ENCODE results near the gene ST6GAL1. TPM values are rescaled to one million over a fixed set of nuclear protein-coding genes. Genes with fewer than 3 reads are reported as not detected.
A peak's percentile ranks its signal among the peaks of the same experiment; 100 is the strongest.

The ST6GAL1 gene
- total and polyA plus RNA-seq, 4 experiments from 2014 or later, result 165 to 232 (median 197) TPM

- no peak for DNase-seq
- intact Hi-C loops (cut with micrococcal nuclease), result loop anchor here (5.0 kb wide), 2 partner anchors 35 to 110 kb away; partner anchors contain the start of gene ST6GAL1
- Mint-ChIP-seq H3K9me3 (peaks cover 0 to 4% (median 0%) of the 10 kb centered on the region in 8 donors), H3K27ac (peak overlapping the region; percentile 90 to 97 (median 94)), H3K36me3 (peaks cover 79 to 85% of the 10 kb centered on the region in 2 donors), H3K4me1 (peaks cover 64 to 92% (median 84%) of the 10 kb centered on the region in 4 donors), H3K4me3 (peak overlapping the region; percentile 11 to 82 (median 72)), H3K27me3 (no peaks in the 10 kb centered on the region)
- Histone ChIP-seq H3K9me3 (ENCODE audit: control insufficient read depth in 1 of 2, low read length in 2 of 2) (no peaks in the 10 kb centered on the region), H3K4me1 (ENCODE audit: insufficient read depth, low read length) (peaks cover 94% of the 10 kb centered on the region), H3K4me3 (ENCODE audit: low read length in 2 of 2) (no peak overlapping the region), H3K27me3 (ENCODE audit: insufficient read depth, low read length) (no peaks in the 10 kb centered on the region), H3K36me3 (ENCODE audit: insufficient read depth, low read length) (peaks cover 39% of the 10 kb centered on the region), H3K27ac (ENCODE audit: low read depth, low read length) (peak overlapping the region; percentile 59)
- POLR2A ChIA-PET (ENCODE audit: partially characterized antibody), result interaction anchor here (1.0 to 10.4 kb wide), 6 partner anchors 13 to 259 kb away, joined by 3 to 176 read pairs (median 8); partner anchors contain the start of genes EIF4A2 and RPL39L
- CTCF ChIA-PET (ENCODE audit: partially characterized antibody), result interaction anchor here (1.4 to 1.8 kb wide), 3 partner anchors 16 to 193 kb away, joined by 5 to 7 read pairs (median 7); no protein-coding TSS in a partner anchor
Measured at GRCh38 chr3:187042346-187042745, 112.0 kb downstream of the ST6GAL1 start.

GRCh38 chr3:187042874-187043458, 112.6 kb downstream of the ST6GAL1 start:
- Mint-ChIP-seq H3K36me3 (peaks cover 82 to 88% of the 10 kb centered on the region in 2 donors), H3K4me1 (peaks cover 66 to 98% (median 88%) of the 10 kb centered on the region in 4 donors), H3K9me3 (peaks cover 0 to 4% (median 0%) of the 10 kb centered on the region in 8 donors), H3K27me3 (no peaks in the 10 kb centered on the region), H3K4me3 (peak overlapping the region in 5 of 8 donors; percentile 21 to 82 (median 63)), H3K27ac (peak overlapping the region; percentile 58 to 95 (median 74))
- Histone ChIP-seq H3K4me1 (ENCODE audit: insufficient read depth, low read length) (peaks cover 96% of the 10 kb centered on the region), H3K9me3 (ENCODE audit: control insufficient read depth in 1 of 2, low read length in 2 of 2) (no peaks in the 10 kb centered on the region), H3K27ac (ENCODE audit: low read depth, low read length) (peak overlapping the region; percentile 59), H3K4me3 (ENCODE audit: low read length in 2 of 2) (no peak overlapping the region), H3K36me3 (ENCODE audit: insufficient read depth, low read length) (peaks cover 39% of the 10 kb centered on the region), H3K27me3 (ENCODE audit: insufficient read depth, low read length) (no peaks in the 10 kb centered on the region)
- CTCF ChIA-PET (ENCODE audit: partially characterized antibody), result interaction anchor here (2.2 kb wide), 1 partner anchor 193 kb away, joined by 10 read pairs; no protein-coding TSS in a partner anchor
- intact Hi-C loops (cut with micrococcal nuclease), result loop anchor here (5.0 kb wide), 2 partner anchors 36 to 111 kb away; partner anchors contain the start of gene ST6GAL1
- POLR2A ChIA-PET (ENCODE audit: partially characterized antibody), result interaction anchor here (10.4 kb wide), 1 partner anchor 14 kb away, joined by 176 read pairs; no protein-coding TSS in a partner anchor
- no peak for DNase-seq

- H3K4me1 Mint-ChIP-seq, result peaks cover 62 to 99% (median 87%) of the 10 kb centered on the region in 4 donors
- H3K27ac Mint-ChIP-seq, result peak overlapping the region in 6 of 7 donors; percentile 55 to 90 (median 81)
- H3K36me3 Mint-ChIP-seq, result peaks cover 80 to 86% of the 10 kb centered on the region in 2 donors
- Histone ChIP-seq H3K4me1 (ENCODE audit: insufficient read depth, low read length) (peaks cover 92% of the 10 kb centered on the region), H3K27me3 (ENCODE audit: insufficient read depth, low read length) (no peaks in the 10 kb centered on the region), H3K36me3 (ENCODE audit: insufficient read depth, low read length) (peaks cover 46% of the 10 kb centered on the region), H3K4me3 (ENCODE audit: low read length in 2 of 2) (no peak overlapping the region), H3K9me3 (ENCODE audit: control insufficient read depth in 1 of 2, low read length in 2 of 2) (no peaks in the 10 kb centered on the region), H3K27ac (ENCODE audit: low read depth, low read length) (no peak overlapping the region)
- intact Hi-C loops (cut with micrococcal nuclease), result loop anchor here (5.0 kb wide), 2 partner anchors 37 to 112 kb away; partner anchors contain the start of gene ST6GAL1
- DNase-seq, result no peak
- H3K4me3 Mint-ChIP-seq, result peak overlapping the region in 7 of 8 donors; percentile 20 to 73 (median 47)
- peaks cover 0 to 4% (median 0%) of the 10 kb centered on the region in 8 donors for H3K9me3 Mint-ChIP-seq
- CTCF ChIA-PET (ENCODE audit: partially characterized antibody), result interaction anchor here (1.0 to 2.2 kb wide), 4 partner anchors 17 to 194 kb away, joined by 3 to 10 read pairs (median 4); no protein-coding TSS in a partner anchor
- POLR2A ChIA-PET (ENCODE audit: partially characterized antibody), result interaction anchor here (1.0 to 10.4 kb wide), 5 partner anchors 14 to 217 kb away, joined by 3 to 176 read pairs (median 3); no protein-coding TSS in a partner anchor
- H3K27me3 Mint-ChIP-seq, result no peaks in the 10 kb centered on the region
Measured at GRCh38 chr3:187044206-187044605, 113.9 kb downstream of the ST6GAL1 start.

DNA sequence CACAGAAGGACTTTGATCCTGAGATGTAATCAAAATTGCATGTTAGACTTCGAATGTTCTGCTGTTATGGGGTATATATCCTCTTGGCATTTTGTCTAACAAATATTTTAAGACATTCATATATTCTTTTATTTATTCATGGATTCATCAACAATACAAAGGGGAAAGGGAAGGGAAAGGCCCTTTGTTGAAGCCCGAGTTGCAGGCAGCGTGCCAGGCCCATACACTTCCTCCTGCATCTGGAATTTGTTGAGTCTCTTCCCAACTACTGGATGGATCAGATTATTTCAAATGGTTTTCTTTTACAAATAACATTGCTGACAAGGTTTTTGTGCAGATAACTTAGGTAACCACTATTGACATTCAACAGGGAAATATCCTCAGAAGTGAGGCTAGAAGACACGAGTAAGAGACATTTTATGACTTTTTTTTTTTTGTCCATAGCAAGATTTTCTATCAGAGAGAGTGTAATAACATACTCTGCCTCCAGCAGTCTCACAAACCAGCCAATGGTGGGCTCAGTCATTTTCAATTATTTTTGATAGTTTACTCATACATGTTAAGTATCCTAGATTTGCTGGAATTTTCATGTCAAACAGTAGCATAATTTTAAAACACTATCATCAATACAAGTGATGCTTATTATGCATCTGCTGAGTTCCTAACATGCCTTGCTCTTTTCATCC, 114.7 kb downstream of the ST6GAL1 start:
- Histone ChIP-seq H3K36me3 (ENCODE audit: insufficient read depth, low read length) (peaks cover 47% of the 10 kb centered on the region), H3K27ac (ENCODE audit: low read depth, low read length) (no peak overlapping the region), H3K9me3 (ENCODE audit: control insufficient read depth in 1 of 2, low read length in 2 of 2) (no peaks in the 10 kb centered on the region), H3K27me3 (ENCODE audit: insufficient read depth, low read length) (no peaks in the 10 kb centered on the region), H3K4me1 (ENCODE audit: insufficient read depth, low read length) (peaks cover 92% of the 10 kb centered on the region), H3K4me3 (ENCODE audit: low read length in 2 of 2) (no peak overlapping the region)
- no peaks in the 10 kb centered on the region for H3K27me3 Mint-ChIP-seq
- H3K36me3 Mint-ChIP-seq, result peaks cover 80 to 86% of the 10 kb centered on the region in 2 donors
- peak overlapping the region in 5 of 8 donors; percentile 17 to 71 (median 34) for H3K4me3 Mint-ChIP-seq
- peaks cover 0 to 4% (median 0%) of the 10 kb centered on the region in 8 donors for H3K9me3 Mint-ChIP-seq
- POLR2A ChIA-PET (ENCODE audit: partially characterized antibody), result interaction anchor here (1.1 to 10.4 kb wide), 5 partner anchors 16 to 218 kb away, joined by 3 to 176 read pairs (median 4); no protein-coding TSS in a partner anchor
- peaks cover 65 to 99% (median 86%) of the 10 kb centered on the region in 4 donors for H3K4me1 Mint-ChIP-seq
- no peak for DNase-seq
- CTCF ChIA-PET (ENCODE audit: partially characterized antibody), result interaction anchor here (1.0 to 2.2 kb wide), 5 partner anchors 17 to 195 kb away, joined by 3 to 10 read pairs (median 4); no protein-coding TSS in a partner anchor
- H3K27ac Mint-ChIP-seq, result peak overlapping the region in 4 of 7 donors; percentile 49 to 90 (median 64)
- intact Hi-C loops (cut with micrococcal nuclease), result loop anchor here (5.0 kb wide), 2 partner anchors 38 to 113 kb away; partner anchors contain the start of gene ST6GAL1

DNA sequence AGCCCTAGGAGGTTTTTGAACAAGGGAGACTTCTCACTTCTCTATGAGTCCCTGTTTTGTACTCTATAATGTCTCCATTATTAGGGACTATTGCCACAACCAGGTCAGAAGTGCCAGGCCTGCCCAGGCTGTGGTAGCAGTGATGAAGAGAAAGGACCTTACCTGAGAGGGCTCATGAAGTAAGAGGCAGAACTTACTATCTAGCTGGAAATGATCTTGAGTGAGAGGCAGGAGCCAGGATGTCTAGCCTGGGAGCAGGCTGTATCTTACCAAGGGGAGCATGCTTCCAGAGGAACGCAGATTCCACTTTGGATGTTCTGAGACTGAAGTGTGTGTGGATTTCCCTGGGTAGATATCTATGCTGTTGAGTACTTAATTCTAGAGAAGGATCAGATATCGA, 115.7 kb downstream of the ST6GAL1 start:
- peak overlapping the region in 6 of 8 donors; percentile 4 to 71 (median 38) for H3K4me3 Mint-ChIP-seq
- Histone ChIP-seq H3K36me3 (ENCODE audit: insufficient read depth, low read length) (peaks cover 43% of the 10 kb centered on the region), H3K9me3 (ENCODE audit: control insufficient read depth in 1 of 2, low read length in 2 of 2) (no peaks in the 10 kb centered on the region), H3K4me3 (ENCODE audit: low read length in 2 of 2) (no peak overlapping the region), H3K4me1 (ENCODE audit: insufficient read depth, low read length) (peaks cover 92% of the 10 kb centered on the region), H3K27me3 (ENCODE audit: insufficient read depth, low read length) (no peaks in the 10 kb centered on the region), H3K27ac (ENCODE audit: low read depth, low read length) (no peak overlapping the region)
- CTCF ChIA-PET (ENCODE audit: partially characterized antibody), result interaction anchor here (0.7 to 1.1 kb wide), 4 partner anchors 14 to 99 kb away, joined by 3 to 7 read pairs (median 3); no protein-coding TSS in a partner anchor
- POLR2A ChIA-PET (ENCODE audit: partially characterized antibody), result interaction anchor here (0.9 to 2.7 kb wide), 2 partner anchors 9 to 19 kb away, joined by 3 to 20 read pairs; no protein-coding TSS in a partner anchor
- no peaks in the 10 kb centered on the region for H3K27me3 Mint-ChIP-seq
- H3K9me3 Mint-ChIP-seq, result peaks cover 0 to 3% (median 0%) of the 10 kb centered on the region in 8 donors
- DNase-seq, result no peak
- H3K4me1 Mint-ChIP-seq, result peaks cover 63 to 99% (median 84%) of the 10 kb centered on the region in 4 donors
- peaks cover 80 to 86% of the 10 kb centered on the region in 2 donors for H3K36me3 Mint-ChIP-seq
- peak overlapping the region; percentile 11 to 90 (median 54) for H3K27ac Mint-ChIP-seq
- intact Hi-C loops (cut with micrococcal nuclease), result no loop called here

GRCh38 chr3:187049462-187050101, 119.3 kb downstream of the ST6GAL1 start:
- Mint-ChIP-seq H3K27ac (peak overlapping the region; percentile 12 to 83 (median 71)), H3K9me3 (peaks cover 3 to 22% (median 14%) of the 10 kb centered on the region in 8 donors), H3K4me1 (peaks cover 47 to 88% (median 62%) of the 10 kb centered on the region in 4 donors), H3K27me3 (no peaks in the 10 kb centered on the region), H3K4me3 (peak overlapping the region in 4 of 8 donors; percentile 3 to 62 (median 58)), H3K36me3 (peaks cover 86 to 88% of the 10 kb centered on the region in 2 donors)
- Histone ChIP-seq H3K4me3 (ENCODE audit: low read length in 2 of 2) (no peak overlapping the region), H3K9me3 (ENCODE audit: control insufficient read depth in 1 of 2, low read length in 2 of 2) (no peaks in the 10 kb centered on the region), H3K27me3 (ENCODE audit: insufficient read depth, low read length) (no peaks in the 10 kb centered on the region), H3K4me1 (ENCODE audit: insufficient read depth, low read length) (peaks cover 58% of the 10 kb centered on the region), H3K27ac (ENCODE audit: low read depth, low read length) (no peak overlapping the region), H3K36me3 (ENCODE audit: insufficient read depth, low read length) (peaks cover 33% of the 10 kb centered on the region)
- no peak for DNase-seq
- intact Hi-C loops (cut with micrococcal nuclease), result loop anchor here (2.0 kb wide), 1 partner anchor 13 kb away; no protein-coding TSS in a partner anchor
- ChIA-PET POLR2A (ENCODE audit: partially characterized antibody) (interaction anchor here (0.6 to 2.5 kb wide), 4 partner anchors 16 to 22 kb away, joined by 3 to 9 read pairs (median 4); no protein-coding TSS in a partner anchor), CTCF (ENCODE audit: partially characterized antibody) (interaction anchor here (0.6 kb wide), 1 partner anchor 28 kb away, joined by 3 read pairs; no protein-coding TSS in a partner anchor)

All from CD4-positive, alpha-beta memory T cell (primary cell).